Memory B cell (primary cell): Measurements from ENCODE around the gene NAALAD2.

ENCODE experiments used
- ATAC-seq: fragments of 150-1000 bp; cut with Tn5 transposase; 2 replicates; pipeline ENCODE4 v1.10.0; 2021; ENCODE audit warnings: low read depth, mild to moderate bottlenecking, moderate library complexity
- DNase-seq, 2 donors: peaks; one replicate each; pipeline ENCODE4 v3.0.0; 2022; ENCODE audit warnings: low spot score in 2 of 2
- H3K27ac Mint-ChIP-seq: one replicate; pipeline ENCODE4 v1.8.0; 2022; ENCODE audit warnings: mild to moderate bottlenecking, moderate library complexity, mixed read lengths
- H3K27me3 Mint-ChIP-seq: one replicate; pipeline ENCODE4 v1.8.0; 2022; ENCODE audit warnings: mixed read lengths
- H3K36me3 Mint-ChIP-seq: one replicate; pipeline ENCODE4 v1.8.0; 2022; ENCODE audit warnings: mild to moderate bottlenecking, mixed read lengths
- H3K4me1 Mint-ChIP-seq: one replicate; pipeline ENCODE4 v1.8.0; 2022; ENCODE audit warnings: mixed read lengths
- H3K4me3 Mint-ChIP-seq: one replicate; pipeline ENCODE4 v1.8.0; 2022; ENCODE audit warnings: mild to moderate bottlenecking, moderate library complexity, mixed read lengths
- H3K9me3 Mint-ChIP-seq: one replicate; pipeline ENCODE4 v1.8.0; 2022; ENCODE audit warnings: mixed read lengths

Gene NAALAD2

GRCh38 chr11:90208857-90209256, 74.4 kb downstream of the NAALAD2 start:
- Mint-ChIP-seq H3K4me1 (no peaks in the 10 kb centered on the region), H3K9me3 (no peaks in the 10 kb centered on the region), H3K36me3 (peaks cover 18% of the 10 kb centered on the region), H3K27me3 (no peaks in the 10 kb centered on the region), H3K4me3 (no peak overlapping the region), H3K27ac (peak overlapping the region; percentile 1)
- DNase-seq: no peak
- no peak for ATAC-seq

DNA sequence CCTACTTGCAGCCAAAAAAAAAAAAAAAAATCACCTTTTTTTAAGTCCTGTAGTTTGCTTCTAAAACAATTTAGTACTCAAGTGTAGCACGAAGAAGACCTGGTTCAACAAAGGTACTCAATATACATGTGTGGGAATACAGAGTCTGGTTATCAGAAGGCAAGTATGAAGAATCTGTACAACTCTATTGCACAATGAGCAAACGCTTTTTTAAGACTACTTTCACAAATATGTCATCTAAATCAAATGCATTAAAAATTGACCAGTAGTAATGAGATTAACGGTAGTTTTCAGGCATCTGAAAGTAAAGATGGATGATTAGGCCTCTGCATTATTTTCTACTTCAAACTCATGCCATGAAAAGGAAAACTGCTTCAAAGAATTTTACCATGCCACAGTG, 78.9 kb downstream of the NAALAD2 start:
- H3K27ac Mint-ChIP-seq: no peak overlapping the region
- H3K4me3 Mint-ChIP-seq: no peak overlapping the region
- H3K27me3 Mint-ChIP-seq: no peaks in the 10 kb centered on the region
- peaks cover 6% of the 10 kb centered on the region for H3K4me1 Mint-ChIP-seq
- DNase-seq (no peak), ATAC-seq (no peak)
- H3K9me3 Mint-ChIP-seq: no peaks in the 10 kb centered on the region
- H3K36me3 Mint-ChIP-seq: peaks cover 18% of the 10 kb centered on the region

- Mint-ChIP-seq H3K9me3 (no peaks in the 10 kb centered on the region), H3K27ac (peak overlapping the region; percentile 28), H3K36me3 (peaks cover 14% of the 10 kb centered on the region), H3K27me3 (no peaks in the 10 kb centered on the region), H3K4me1 (peaks cover 29% of the 10 kb centered on the region), H3K4me3 (no peak overlapping the region)
- ATAC-seq (no peak), DNase-seq (no peak)
Observed at GRCh38 chr11:90216611-90217010, 82.1 kb downstream of the NAALAD2 start.

- ATAC-seq (no peak), DNase-seq (no peak)
- H3K36me3 Mint-ChIP-seq: peaks cover 12% of the 10 kb centered on the region
- no peak overlapping the region for H3K4me3 Mint-ChIP-seq
- no peaks in the 10 kb centered on the region for H3K9me3 Mint-ChIP-seq
- H3K27me3 Mint-ChIP-seq: no peaks in the 10 kb centered on the region
- peaks cover 37% of the 10 kb centered on the region for H3K4me1 Mint-ChIP-seq
- no peak overlapping the region for H3K27ac Mint-ChIP-seq
Observed at GRCh38 chr11:90218606-90219005, 84.1 kb downstream of the NAALAD2 start.

DNA sequence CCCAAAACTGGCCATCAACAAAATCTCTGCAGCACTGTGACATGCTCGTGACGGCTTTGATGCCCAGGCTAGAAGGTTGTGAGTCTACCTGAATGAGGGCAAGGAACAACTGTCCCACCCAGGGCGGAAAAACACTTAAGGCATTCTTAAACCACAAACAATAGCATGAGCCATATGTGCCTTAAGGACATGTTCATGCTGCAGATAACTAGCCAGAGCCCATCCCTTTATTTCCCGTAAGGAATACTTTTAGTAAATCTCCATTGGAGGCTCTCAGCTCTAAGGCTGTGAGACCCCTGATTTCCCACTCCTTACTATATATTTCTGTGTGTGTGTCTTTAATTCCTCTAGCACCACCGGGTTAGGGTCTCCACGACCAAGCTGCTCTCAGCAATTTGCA, 85.0 kb downstream of the NAALAD2 start:
- H3K9me3 Mint-ChIP-seq: no peaks in the 10 kb centered on the region
- no peak overlapping the region for H3K4me3 Mint-ChIP-seq
- H3K36me3 Mint-ChIP-seq: peaks cover 11% of the 10 kb centered on the region
- ATAC-seq (no peak), DNase-seq (no peak)
- peaks cover 40% of the 10 kb centered on the region for H3K4me1 Mint-ChIP-seq
- peak overlapping the region; percentile 94 for H3K27ac Mint-ChIP-seq
- H3K27me3 Mint-ChIP-seq: no peaks in the 10 kb centered on the region

DNA sequence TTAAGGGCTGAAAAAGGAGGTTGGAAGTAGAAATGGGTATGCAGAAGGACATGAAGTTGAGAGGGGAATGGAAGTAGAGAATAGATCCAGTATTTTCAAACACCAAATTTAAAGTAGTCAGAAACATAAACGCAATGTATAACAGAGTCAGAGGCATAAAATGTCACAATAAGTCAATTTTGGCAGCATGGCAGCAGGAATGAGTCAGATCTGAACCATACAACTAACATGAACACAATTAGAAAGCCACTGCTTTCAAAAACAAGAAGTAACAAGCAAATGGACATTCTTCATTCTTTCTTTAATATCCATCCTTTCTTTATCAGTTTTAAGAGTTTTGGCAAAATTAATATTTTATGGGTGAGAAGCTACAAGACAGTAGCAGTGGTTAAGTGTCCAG, 85.9 kb downstream of the NAALAD2 start:
- Mint-ChIP-seq H3K36me3 (peaks cover 11% of the 10 kb centered on the region), H3K4me1 (peaks cover 40% of the 10 kb centered on the region), H3K4me3 (peak overlapping the region; percentile 72)

GRCh38 chr11:90221803-90222458, 87.5 kb downstream of the NAALAD2 start:
- H3K36me3 Mint-ChIP-seq: peaks cover 6% of the 10 kb centered on the region
- H3K27me3 Mint-ChIP-seq: no peaks in the 10 kb centered on the region
- DNase-seq (no peak), ATAC-seq (peak; percentile 11)
- H3K27ac Mint-ChIP-seq: peak overlapping the region; percentile 94
- no peaks in the 10 kb centered on the region for H3K9me3 Mint-ChIP-seq
- H3K4me1 Mint-ChIP-seq: peaks cover 34% of the 10 kb centered on the region
- H3K4me3 Mint-ChIP-seq: peak overlapping the region; percentile 98

More for the DNA sequence above, 85.9 kb downstream of the NAALAD2 start:
- Mint-ChIP-seq H3K27ac (peak overlapping the region; percentile 94), H3K27me3 (no peaks in the 10 kb centered on the region), H3K9me3 (no peaks in the 10 kb centered on the region)
- ATAC-seq (no peak), DNase-seq (no peak)

DNA sequence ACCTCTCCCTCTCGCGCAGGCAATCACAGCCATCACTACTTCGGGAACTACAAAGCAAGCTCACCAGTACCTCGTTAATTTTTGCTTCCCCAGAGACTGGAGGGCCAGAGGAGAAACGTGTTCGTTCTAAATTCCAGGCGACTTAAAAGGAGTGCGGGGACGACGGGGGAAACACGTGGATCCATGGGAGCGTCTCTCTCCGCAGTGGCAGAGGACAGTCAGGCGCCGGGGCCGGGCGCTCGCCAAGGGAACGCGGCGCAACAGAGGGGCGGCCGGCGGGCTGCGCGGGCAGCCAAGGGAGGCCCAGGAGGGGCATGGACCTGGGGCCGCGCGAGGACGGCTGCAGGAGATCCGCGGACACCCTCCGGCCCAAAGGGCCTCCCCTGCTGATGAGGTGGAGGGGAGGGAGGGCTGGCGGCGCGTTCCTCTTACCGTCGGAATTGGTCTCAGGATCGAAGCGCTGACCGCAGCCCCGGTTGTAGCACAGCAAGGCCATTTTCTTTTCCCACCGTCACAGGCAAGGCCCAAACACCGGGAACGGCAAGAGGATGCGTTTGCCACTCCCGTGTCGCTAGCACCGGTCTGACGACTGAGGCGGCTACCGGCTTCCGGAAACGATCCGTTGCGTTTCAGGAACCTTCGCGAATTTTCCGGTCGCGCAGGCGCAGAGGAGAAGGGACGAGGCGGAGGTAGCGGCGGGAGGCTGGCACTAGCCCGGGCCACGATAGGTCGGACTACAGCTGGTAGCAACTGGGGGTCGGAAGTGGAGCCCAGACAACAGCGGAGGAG, 88.2 kb downstream of the NAALAD2 start, which contains the start of gene CHORDC1:
TSS of gene CHORDC1 (minus strand) at position 591 of the 789 bp plus-strand sequence. CDS start at position 496, 95 bp downstream.
- Mint-ChIP-seq H3K4me3 (peak within 1 kb of the TSS; percentile 98), H3K36me3 (peaks cover 6% of the 10 kb centered on the region), H3K4me1 (peaks cover 34% of the 10 kb centered on the region), H3K27ac (peak within 1 kb of the TSS; percentile 94), H3K9me3 (no peaks in the 10 kb centered on the region), H3K27me3 (no peaks in the 10 kb centered on the region)
- DNase-seq: peak; percentile 81 to 86
- peak; percentile 89 for ATAC-seq

GRCh38 chr11:90223248-90223585, 88.8 kb downstream of the NAALAD2 start:
- Mint-ChIP-seq H3K36me3 (peaks cover 6% of the 10 kb centered on the region), H3K4me1 (peaks cover 34% of the 10 kb centered on the region), H3K4me3 (peak overlapping the region; percentile 98), H3K9me3 (no peaks in the 10 kb centered on the region), H3K27ac (peak overlapping the region; percentile 94), H3K27me3 (no peaks in the 10 kb centered on the region)
- no peak for DNase-seq
- peak; percentile 52 for ATAC-seq

- Mint-ChIP-seq H3K27me3 (no peaks in the 10 kb centered on the region), H3K4me3 (no peak overlapping the region), H3K4me1 (peaks cover 6% of the 10 kb centered on the region), H3K36me3 (peaks cover 3% of the 10 kb centered on the region), H3K27ac (no peak overlapping the region), H3K9me3 (peaks cover 5% of the 10 kb centered on the region)
- no peak for ATAC-seq
- DNase-seq: no peak
Observed at GRCh38 chr11:90228056-90228455, 93.6 kb downstream of the NAALAD2 start.

- DNase-seq: no peak
- ATAC-seq: no peak
- H3K27ac Mint-ChIP-seq: no peak overlapping the region
- H3K27me3 Mint-ChIP-seq: no peaks in the 10 kb centered on the region
- no peak overlapping the region for H3K4me3 Mint-ChIP-seq
- peaks cover 5% of the 10 kb centered on the region for H3K9me3 Mint-ChIP-seq
- H3K4me1 Mint-ChIP-seq: no peaks in the 10 kb centered on the region
- H3K36me3 Mint-ChIP-seq: peaks cover 3% of the 10 kb centered on the region
Observed at GRCh38 chr11:90229791-90230190, 95.3 kb downstream of the NAALAD2 start.

GRCh38 chr11:90234977-90235376, 100.5 kb downstream of the NAALAD2 start:
- Mint-ChIP-seq H3K27ac (no peak overlapping the region), H3K4me3 (no peak overlapping the region), H3K27me3 (peaks cover 5% of the 10 kb centered on the region), H3K9me3 (peaks cover 3% of the 10 kb centered on the region), H3K36me3 (peaks cover 2% of the 10 kb centered on the region), H3K4me1 (no peaks in the 10 kb centered on the region)
- DNase-seq (no peak), ATAC-seq (no peak)

DNA sequence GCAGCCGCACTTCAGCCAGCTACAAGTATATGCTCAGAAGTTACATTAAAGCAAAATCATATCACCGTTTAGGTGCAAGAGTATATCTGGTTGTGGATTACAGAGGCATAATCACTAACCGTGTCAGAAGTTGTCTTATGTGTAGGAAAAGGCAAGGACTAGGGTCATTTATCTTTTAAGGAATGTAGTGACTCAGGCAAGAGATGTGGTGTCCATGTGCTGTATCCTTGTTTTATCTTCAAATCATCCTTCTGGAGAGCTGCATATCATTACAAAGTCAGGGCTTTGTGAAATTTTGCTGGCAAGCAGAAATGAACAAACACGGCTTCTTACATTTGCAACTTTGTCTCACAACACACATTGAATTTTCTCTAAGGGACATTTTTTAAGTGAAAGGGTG, 101.1 kb downstream of the NAALAD2 start:
- Mint-ChIP-seq H3K4me1 (no peaks in the 10 kb centered on the region), H3K4me3 (no peak overlapping the region), H3K27ac (no peak overlapping the region), H3K9me3 (no peaks in the 10 kb centered on the region), H3K36me3 (no peaks in the 10 kb centered on the region), H3K27me3 (peaks cover 5% of the 10 kb centered on the region)
- DNase-seq (no peak), ATAC-seq (no peak)

- Mint-ChIP-seq H3K27me3 (peaks cover 5% of the 10 kb centered on the region), H3K4me3 (no peak overlapping the region)
Observed at GRCh38 chr11:90237004-90237403, 102.5 kb downstream of the NAALAD2 start.

More at GRCh38 chr11:90237004-90237403, 102.5 kb downstream of the NAALAD2 start:
- Mint-ChIP-seq H3K4me1 (no peaks in the 10 kb centered on the region), H3K36me3 (no peaks in the 10 kb centered on the region), H3K9me3 (no peaks in the 10 kb centered on the region), H3K27ac (no peak overlapping the region)
- ATAC-seq: no peak
- DNase-seq: no peak
